SK-N-SH (cell line): ENCODE results near the gene RABGGTB. TPM values are rescaled to one million over a fixed set of nuclear protein-coding genes. Genes with fewer than 3 reads are reported as not detected.

Source experiments
- CTCF ChIA-PET: fragments of 300-600, 350-600 bp; formaldehyde crosslinking; extraction: SDS; loops from one replicate; lab custom pipeline; 2021; lab: Yijun Ruan, JAX
- POLR2A ChIA-PET: fragments of 350-600 bp; sonication (Branson Sonifier 250); formaldehyde crosslinking; extraction: SDS; loops from one replicate; lab custom pipeline; 2020; ENCODE audit warnings: antibody characterized with exemption, inconsistent platforms; lab: Yijun Ruan, JAX
- DNase-seq: peaks from one replicate; pipeline ENCODE4 v3.0.0; 2012
- H2AFZ ChIP-seq: fragments of 200-600 bp; sonication (generic); 2 replicates; pipeline ENCODE4 v1.8.1; 2016; ENCODE audit warnings: antibody characterized with exemption, mild to moderate bottlenecking, low read depth
- H3F3A ChIP-seq: fragments of 200-600 bp; sonication (generic); replicated peaks from 2 replicates; pipeline ENCODE3; 2016; ENCODE audit warnings: antibody characterized with exemption, mild to moderate bottlenecking; ENCODE audit not compliant: insufficient read depth
- H3K27ac ChIP-seq, 2 experiments: fragments of 200-500 bp in 1 of 2; fragments of 200-600 bp in 1 of 2; sonication (Bioruptor generic) in 1 of 2; sonication (generic), shearing (Covaris generic) in 1 of 2; 2 replicates each; pipeline versions ENCODE4 v1.5.1 to v1.6.1; 2014 to 2016; ENCODE audit warnings: low read depth in 2 of 2, inconsistent platforms in 1 of 2, low read length in 1 of 2, mild to moderate bottlenecking in 1 of 2, mixed read lengths in 1 of 2
- H3K27me3 ChIP-seq: fragments of 200-600 bp; sonication (generic), shearing (Covaris generic); 2 replicates; pipeline ENCODE4 v1.6.1; 2016; ENCODE audit warnings: mixed run types; ENCODE audit not compliant: insufficient read depth
- H3K36me3 ChIP-seq, 2 experiments: fragments of 200-500 bp in 1 of 2; fragments of 200-600 bp in 1 of 2; sonication (Bioruptor generic) in 1 of 2; sonication (generic) in 1 of 2; replicated peaks in 1 of 2; 2 replicates each; pipeline versions ENCODE3 to v1.5.1; 2014 to 2016; ENCODE audit warnings: low read length in 1 of 2, mild to moderate bottlenecking in 1 of 2; ENCODE audit not compliant: insufficient read depth in 2 of 2, control insufficient read depth in 1 of 2
- H3K4me1 ChIP-seq, 2 experiments: fragments of 200-500 bp in 1 of 2; fragments of 200-600 bp in 1 of 2; sonication (Bioruptor generic) in 1 of 2; sonication (generic), shearing (Covaris generic) in 1 of 2; 2 replicates each; pipeline versions ENCODE4 v1.5.1 to v1.6.1; 2014 to 2016; ENCODE audit warnings: low read depth in 1 of 2, low read length in 1 of 2, mixed run types in 1 of 2; ENCODE audit not compliant: insufficient read depth in 2 of 2, control insufficient read depth in 1 of 2
- H3K4me2 ChIP-seq: fragments of 200-600 bp; sonication (generic), shearing (Covaris generic); 2 replicates; pipeline ENCODE4 v1.6.1; 2017; ENCODE audit warnings: mixed run types
- H3K4me3 ChIP-seq, 2 experiments: fragments of 200-500 bp in 1 of 2; fragments of 200-600 bp in 1 of 2; sonication (Bioruptor generic) in 1 of 2; sonication (generic), shearing (Covaris generic) in 1 of 2; 2 replicates each; pipeline versions ENCODE4 v1.5.1 to v1.8.1; 2014 to 2016; ENCODE audit warnings: low read depth in 2 of 2, inconsistent platforms in 1 of 2, low read length in 1 of 2, mild to moderate bottlenecking in 1 of 2, mixed read lengths in 1 of 2, moderate library complexity in 1 of 2
- H3K79me2 ChIP-seq: fragments of 200-600 bp; sonication (generic); 2 replicates; pipeline ENCODE4 v1.8.1; 2017; ENCODE audit warnings: mild to moderate bottlenecking; ENCODE audit not compliant: insufficient read depth
- H3K9ac ChIP-seq: fragments of 200-600 bp; sonication (generic); 2 replicates; pipeline ENCODE4 v1.6.1; 2017; ENCODE audit warnings: mixed run types
- H3K9me2 ChIP-seq: fragments of 200-600 bp; sonication (generic); 2 replicates; pipeline ENCODE4 v1.6.1; 2017; ENCODE audit warnings: mixed run types
- H3K9me3 ChIP-seq: fragments of 200-600 bp; sonication (generic); 2 replicates; pipeline ENCODE4 v1.6.1; 2017; ENCODE audit warnings: mixed run types, mild to moderate bottlenecking, moderate library complexity
- H4K20me1 ChIP-seq: fragments of 200-600 bp; sonication (generic); 2 replicates; pipeline ENCODE4 v1.6.1; 2017; ENCODE audit warnings: mild to moderate bottlenecking, mixed run types; ENCODE audit not compliant: insufficient read depth
- CHD2 ChIP-seq: fragments of 150-350 bp; IDR thresholded peaks from 2 replicates; pipeline ENCODE4 v1.6.1; 2018; ENCODE audit warnings: low read length; ENCODE audit not compliant: partially characterized antibody
- ELF1 ChIP-seq: IDR thresholded peaks from 2 replicates; pipeline ENCODE4 v1.4.0; 2012
- FOXJ3 ChIP-seq: sonication (generic); formaldehyde crosslinking; IDR thresholded peaks from 2 replicates; pipeline ENCODE4 v1.5.1; 2020; ENCODE audit warnings: mild to moderate bottlenecking, missing genetic modification reagents
- IRF3 ChIP-seq: fragments of 150-350 bp; IDR thresholded peaks from 2 replicates; pipeline ENCODE4 v1.6.1; 2016; ENCODE audit warnings: mild to moderate bottlenecking, low read depth, low read length
- JUND ChIP-seq: IDR thresholded peaks from 2 replicates; pipeline ENCODE4 v1.4.0; 2012
- MAX ChIP-seq: IDR thresholded peaks from 2 replicates; pipeline ENCODE4 v1.4.0; 2012; ENCODE audit warnings: low read depth
- PBX3 ChIP-seq: IDR thresholded peaks from 2 replicates; pipeline ENCODE4; 2012
- POLR2AphosphoS5 ChIP-seq: IDR thresholded peaks from 2 replicates; pipeline ENCODE4 v1.6.1; 2012; ENCODE audit warnings: low read depth, low read length
- RFX5 ChIP-seq: IDR thresholded peaks from 2 replicates; pipeline ENCODE4 v1.6.1; 2012; ENCODE audit warnings: mild to moderate bottlenecking, improper control_type of control experiment, low read length
- SMC3 ChIP-seq: IDR thresholded peaks from 2 replicates; pipeline ENCODE4 v1.6.1; 2012; ENCODE audit warnings: low read depth, low read length, improper control_type of control experiment
- TCF12 ChIP-seq: IDR thresholded peaks from 2 replicates; pipeline ENCODE4 v1.4.0; 2012
- TEAD4 ChIP-seq: IDR thresholded peaks from 2 replicates; pipeline ENCODE4 v1.4.0; 2012; ENCODE audit warnings: mild to moderate bottlenecking, borderline replicate concordance; ENCODE audit not compliant: insufficient read depth
- USF2 ChIP-seq: fragments of 150-350 bp; IDR thresholded peaks from 2 replicates; pipeline ENCODE4 v1.6.1; 2017; ENCODE audit warnings: antibody characterized with exemption, low read length, low read depth, borderline replicate concordance
- YY1 ChIP-seq: IDR thresholded peaks from 2 replicates; pipeline ENCODE4 v1.4.0; 2012; ENCODE audit warnings: low read depth, mild to moderate bottlenecking
- WGBS: methylation state at CpG from one replicate; pipeline ENCODE4 v1.1.6; 2017; ENCODE audit warnings: low lambda C conversion rate; 5-methylcytosine and 5-hydroxymethylcytosine counted together
- polyA plus RNA-seq, 3 experiments: library from polyadenylated mRNA; depleted of rRNA; stranded (reverse); fragments of >200 nt; gene quantifications; 2 replicates each; pipeline ENCODE4 v1.2.3, GENCODE V29; 2012
- TF ChIP-seq, protein P1 (sequence below): IDR thresholded peaks from 2 replicates; pipeline ENCODE4 v1.4.0; 2012; ENCODE audit warnings: low read depth, borderline replicate concordance

RABGGTB gene
- polyA plus RNA-seq, 1 of the 3 experiments (the other 2 are of a cell fraction), result 59.0 TPM

- Histone ChIP-seq H3K36me3 (peaks cover 60 to 71% of the 10 kb centered on the region in 2 experiments), H3K27me3 (no peaks in the 10 kb centered on the region), H3K9me2 (no peaks in the 10 kb centered on the region), H3K4me2 (no peak overlapping the region), H3F3A (peaks cover 74% of the 10 kb centered on the region), H4K20me1 (peaks cover 60% of the 10 kb centered on the region), H3K27ac (no peak overlapping the region), H3K4me3 (no peak overlapping the region; a peak in 1 of 4 replicates), H3K9ac (no peak overlapping the region), H3K79me2 (peaks cover 41% of the 10 kb centered on the region), H3K9me3 (no peaks in the 10 kb centered on the region), H3K4me1 (peaks cover 4 to 22% of the 10 kb centered on the region in 2 experiments), H2AFZ (no peak overlapping the region)
- no peak for DNase-seq
- CTCF ChIA-PET, result no interaction called here
- TF ChIP-seq TCF12 (no peak), PBX3 (no peak), RFX5 (no peak), MAX (no peak), YY1 (no peak), TEAD4 (no peak), USF2 (no peak), ELF1 (no peak), CHD2 (no peak), IRF3 (no peak), FOXJ3 (CRISPR knock-in tag) (no peak), SMC3 (no peak), JUND (no peak)
- TF ChIP-seq, protein P1, sequence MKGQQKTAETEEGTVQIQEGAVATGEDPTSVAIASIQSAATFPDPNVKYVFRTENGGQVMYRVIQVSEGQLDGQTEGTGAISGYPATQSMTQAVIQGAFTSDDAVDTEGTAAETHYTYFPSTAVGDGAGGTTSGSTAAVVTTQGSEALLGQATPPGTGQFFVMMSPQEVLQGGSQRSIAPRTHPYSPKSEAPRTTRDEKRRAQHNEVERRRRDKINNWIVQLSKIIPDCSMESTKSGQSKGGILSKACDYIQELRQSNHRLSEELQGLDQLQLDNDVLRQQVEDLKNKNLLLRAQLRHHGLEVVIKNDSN, result no peak
- WGBS, result 98% methylated on average over 2 of the region's 2 CpGs
- POLR2A ChIA-PET, result no interaction called here
These were observed 8.3 kb downstream of the RABGGTB start for GRCh38 chr1:75794382-75794781.

- no peak overlapping the region for H3K4me3 ChIP-seq
- WGBS, result 98% methylated on average over 4 of the region's 4 CpGs
- H3K9me2 ChIP-seq, result no peaks in the 10 kb centered on the region
- peaks cover 46% of the 10 kb centered on the region for H4K20me1 ChIP-seq
- TF ChIP-seq JUND, result peak; percentile 5; the same call in 1 of the 2 replicates
- no peak for TF ChIP-seq IRF3
- peak; percentile 45; the same call in 1 of the 2 replicates for TF ChIP-seq POLR2AphosphoS5
- peaks cover 48 to 59% of the 10 kb centered on the region in 2 experiments for H3K36me3 ChIP-seq
- DNase-seq, result no peak
- H3K27me3 ChIP-seq, result no peaks in the 10 kb centered on the region
- no peak overlapping the region for H3K27ac ChIP-seq
- peaks cover 28% of the 10 kb centered on the region for H3K79me2 ChIP-seq
- peaks cover 0 to 17% of the 10 kb centered on the region in 2 experiments; a peak in 2 of 4 replicates for H3K4me1 ChIP-seq
- H3K4me2 ChIP-seq, result no peak overlapping the region
- H3K9ac ChIP-seq, result no peak overlapping the region
- H3K9me3 ChIP-seq, result no peaks in the 10 kb centered on the region
- peaks cover 71% of the 10 kb centered on the region for H3F3A ChIP-seq
- ChIA-PET POLR2A (interaction anchor here (1.7 kb wide), 1 partner anchor 10 kb away, joined by 8 read pairs; the partner anchor contains the start of gene RABGGTB), CTCF (no interaction called here)
- H2AFZ ChIP-seq, result no peak overlapping the region
These were observed 9.7 kb downstream of the RABGGTB start for GRCh38 chr1:75795703-75796193.
